HepG2 (cell line): ENCODE results near the gene NUDT3. TPM values are rescaled to one million over a fixed set of nuclear protein-coding genes. Genes with fewer than 3 reads are reported as not detected.

ENCODE experiments used
- BHLHE40 ChIP-seq: IDR thresholded peaks from 2 replicates; pipeline ENCODE4 v1.6.1; 2011; ENCODE audit warnings: low read length, improper control_type of control experiment
- CENPT ChIP-seq: sonication (generic); formaldehyde crosslinking; IDR thresholded peaks from 2 replicates; pipeline ENCODE4 v1.8.0; 2022; ENCODE audit warnings: low read depth, mild to moderate bottlenecking, moderate library complexity, missing genetic modification reagents
- KLF15 ChIP-seq: sonication (generic); formaldehyde crosslinking; IDR thresholded peaks from 2 replicates; pipeline ENCODE4 v1.8.1; 2023; ENCODE audit warnings: borderline replicate concordance, mild to moderate bottlenecking, inconsistent platforms, missing genetic modification reagents, mixed read lengths
- NFYC ChIP-seq: IDR thresholded peaks from 2 replicates; pipeline ENCODE4 v1.6.1; 2016; ENCODE audit warnings: missing genetic modification reagents, missing compliant biosample characterization
- PLRG1 ChIP-seq: fragments of 450-650 bp; conservative IDR thresholded peaks from 2 replicates; pipeline ENCODE4 v1.6.1; 2016
- POLR2A ChIP-seq, 2 experiments: IDR thresholded peaks; 2 replicates each; pipeline ENCODE4 v1.6.1; 2011; ENCODE audit warnings: low read depth in 2 of 2, low read length in 2 of 2, mild to moderate bottlenecking in 1 of 2, moderate library complexity in 1 of 2; ENCODE audit not compliant: insufficient read depth in 1 of 2
- SETDB1 ChIP-seq: sonication (generic); formaldehyde crosslinking; IDR thresholded peaks from 2 replicates; pipeline ENCODE4 v1.5.1; 2020; ENCODE audit warnings: missing genetic modification reagents, mild to moderate bottlenecking, borderline replicate concordance
- TAF15 ChIP-seq: fragments of 200-400 bp; formaldehyde crosslinking; IDR thresholded peaks from one replicate; pipeline ENCODE4 v1.6.1; 2018; ENCODE audit warnings: mild to moderate bottlenecking, low read depth, low read length; ENCODE audit not compliant: poor library complexity, severe bottlenecking
- ZNF329 ChIP-seq: sonication (generic); formaldehyde crosslinking; IDR thresholded peaks from 2 replicates; pipeline ENCODE4 v1.9.0; 2021; ENCODE audit warnings: low read depth, mild to moderate bottlenecking, missing genetic modification reagents
- ZNF501 ChIP-seq: sonication (generic); formaldehyde crosslinking; IDR thresholded peaks from 2 replicates; pipeline ENCODE4 v1.5.1; 2020; ENCODE audit warnings: mild to moderate bottlenecking, moderate library complexity, missing genetic modification reagents
- ZNF547 ChIP-seq: sonication (generic); formaldehyde crosslinking; IDR thresholded peaks from 2 replicates; pipeline ENCODE4 v1.5.1; 2020; ENCODE audit warnings: mild to moderate bottlenecking, missing genetic modification reagents
- ZNF552 ChIP-seq: sonication (generic); formaldehyde crosslinking; IDR thresholded peaks from 2 replicates; pipeline ENCODE4 v1.9.0; 2022; ENCODE audit warnings: missing genetic modification reagents, mild to moderate bottlenecking, borderline replicate concordance
- ZNF616 ChIP-seq: sonication (generic); formaldehyde crosslinking; IDR thresholded peaks from 2 replicates; pipeline ENCODE4 v1.5.0; 2020; ENCODE audit warnings: low read depth, mild to moderate bottlenecking, missing genetic modification reagents
- polyA plus RNA-seq, 8 experiments: library from polyadenylated mRNA; depleted of rRNA in 3 of 8; stranded (reverse) in 7 of 8; unstranded in 1 of 8; fragments of >200 nt; fragmentation: Illumina TruSeq in 4 of 8; extraction: Trizol in 4 of 8; gene quantifications; 2 replicates each; pipeline versions ENCODE4 v1.2.1 to v1.2.3, GENCODE V29; 2011 to 2016; ENCODE audit warnings: low read depth in 4 of 8, missing spikeins in 1 of 8, mixed read lengths in 1 of 8; ENCODE audit not compliant: insufficient read depth in 1 of 8
- total RNA-seq, 5 experiments: library from RNA; depleted of rRNA; stranded (reverse); fragments of >200 nt; fragmentation: Illumina TruSeq; extraction: Trizol; gene quantifications; 2 replicates each; pipeline ENCODE4 v1.2.3, GENCODE V29; 2016; ENCODE audit warnings: low read depth in 1 of 5
- TF ChIP-seq, protein P1 (sequence below), 2 experiments: fragments of 450-650 bp in 1 of 2; sonication (generic) in 1 of 2; formaldehyde crosslinking in 1 of 2; IDR thresholded peaks; 2 replicates each; pipeline versions ENCODE4 v1.6.1 to v1.8.0; 2016 to 2022; ENCODE audit warnings: antibody characterized with exemption in 1 of 2, mild to moderate bottlenecking in 1 of 2, missing genetic modification reagents in 1 of 2
- TF ChIP-seq, protein P2 (sequence below): sonication (generic); formaldehyde crosslinking; IDR thresholded peaks from 2 replicates; pipeline ENCODE4 v1.4.0; 2020; ENCODE audit warnings: missing genetic modification reagents, borderline replicate concordance

The NUDT3 gene
- total and polyA plus RNA-seq, 2 of the 13 experiments (the other 11 are each of a cell fraction or from before 2014, with no cell fraction given): 20.2 to 20.6 TPM

DNA sequence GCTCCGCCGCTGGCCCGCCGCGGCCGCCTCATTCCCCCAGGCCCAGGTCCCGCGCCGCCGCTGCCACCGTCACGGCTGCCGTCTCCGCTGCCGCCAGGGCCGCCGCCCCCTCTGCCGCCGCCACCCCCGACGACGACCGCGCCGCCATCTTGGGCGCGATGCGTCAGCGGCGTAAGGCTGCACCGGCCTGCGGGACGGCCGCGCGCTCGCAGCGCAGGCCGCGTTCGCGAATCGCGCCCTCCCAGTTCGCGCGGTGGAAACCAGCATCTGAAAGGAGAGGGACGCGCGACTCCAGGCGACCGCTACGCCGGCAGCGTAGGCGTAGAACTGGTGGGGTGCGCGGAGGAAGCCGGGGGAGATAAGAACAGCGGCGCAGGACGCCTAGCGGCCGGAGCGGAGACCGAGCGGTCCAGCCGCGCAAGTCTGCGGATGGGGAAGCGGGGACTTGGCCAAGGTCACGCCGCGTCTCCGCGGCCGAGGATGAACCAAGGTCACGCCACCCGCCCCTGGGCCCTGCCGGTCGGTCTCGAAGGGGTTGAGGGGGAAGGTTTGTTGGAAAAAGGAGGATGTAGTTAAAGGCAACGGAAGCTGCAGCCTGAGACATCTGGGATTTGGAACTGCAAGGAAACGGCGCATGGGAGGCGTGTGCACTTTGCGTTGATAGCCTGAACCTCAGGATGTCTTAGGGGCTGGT, at the start of gene NUDT3 (continued):
- TF ChIP-seq ZNF329 (CRISPR knock-in tag) (no peak; the same call in 1 of the 2 replicates), ZNF616 (CRISPR knock-in tag) (peak; percentile 64; the same call in 1 of the 2 replicates), KLF15 (CRISPR knock-in tag) (peak; percentile 67), TAF15 (no peak), ZNF547 (CRISPR knock-in tag) (no peak; the same call in none of the 2 replicates), ZNF501 (CRISPR knock-in tag) (no peak), ZNF552 (CRISPR knock-in tag) (peak; percentile 40; the same call in 1 of the 2 replicates), POLR2A (IDR thresholded peaks at IDR 0.05; ENCODE audit: insufficient read depth in 1 of 2, low read depth in 2 of 2, low read length in 2 of 2) (peak; percentile 30 to 63; a peak in 3 of 4 replicates), NFYC (CRISPR knock-in tag) (peak; percentile 12; the same call in 1 of the 2 replicates), BHLHE40 (peak; percentile 33), PLRG1 (no peak), CENPT (CRISPR knock-in tag) (peak; percentile 89; the same call in 1 of the 2 replicates), SETDB1 (CRISPR knock-in tag) (no peak)
- TF ChIP-seq, protein P1, sequence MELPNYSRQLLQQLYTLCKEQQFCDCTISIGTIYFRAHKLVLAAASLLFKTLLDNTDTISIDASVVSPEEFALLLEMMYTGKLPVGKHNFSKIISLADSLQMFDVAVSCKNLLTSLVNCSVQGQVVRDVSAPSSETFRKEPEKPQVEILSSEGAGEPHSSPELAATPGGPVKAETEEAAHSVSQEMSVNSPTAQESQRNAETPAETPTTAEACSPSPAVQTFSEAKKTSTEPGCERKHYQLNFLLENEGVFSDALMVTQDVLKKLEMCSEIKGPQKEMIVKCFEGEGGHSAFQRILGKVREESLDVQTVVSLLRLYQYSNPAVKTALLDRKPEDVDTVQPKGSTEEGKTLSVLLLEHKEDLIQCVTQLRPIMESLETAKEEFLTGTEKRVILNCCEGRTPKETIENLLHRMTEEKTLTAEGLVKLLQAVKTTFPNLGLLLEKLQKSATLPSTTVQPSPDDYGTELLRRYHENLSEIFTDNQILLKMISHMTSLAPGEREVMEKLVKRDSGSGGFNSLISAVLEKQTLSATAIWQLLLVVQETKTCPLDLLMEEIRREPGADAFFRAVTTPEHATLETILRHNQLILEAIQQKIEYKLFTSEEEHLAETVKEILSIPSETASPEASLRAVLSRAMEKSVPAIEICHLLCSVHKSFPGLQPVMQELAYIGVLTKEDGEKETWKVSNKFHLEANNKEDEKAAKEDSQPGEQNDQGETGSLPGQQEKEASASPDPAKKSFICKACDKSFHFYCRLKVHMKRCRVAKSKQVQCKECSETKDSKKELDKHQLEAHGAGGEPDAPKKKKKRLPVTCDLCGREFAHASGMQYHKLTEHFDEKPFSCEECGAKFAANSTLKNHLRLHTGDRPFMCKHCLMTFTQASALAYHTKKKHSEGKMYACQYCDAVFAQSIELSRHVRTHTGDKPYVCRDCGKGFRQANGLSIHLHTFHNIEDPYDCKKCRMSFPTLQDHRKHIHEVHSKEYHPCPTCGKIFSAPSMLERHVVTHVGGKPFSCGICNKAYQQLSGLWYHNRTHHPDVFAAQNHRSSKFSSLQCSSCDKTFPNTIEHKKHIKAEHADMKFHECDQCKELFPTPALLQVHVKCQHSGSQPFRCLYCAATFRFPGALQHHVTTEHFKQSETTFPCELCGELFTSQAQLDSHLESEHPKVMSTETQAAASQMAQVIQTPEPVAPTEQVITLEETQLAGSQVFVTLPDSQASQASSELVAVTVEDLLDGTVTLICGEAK (IDR thresholded peaks at IDR 0.05): no peak
- TF ChIP-seq, protein P1 (CRISPR knock-in tag; IDR thresholded peaks at IDR 0.05): no peak
- TF ChIP-seq, protein P2, sequence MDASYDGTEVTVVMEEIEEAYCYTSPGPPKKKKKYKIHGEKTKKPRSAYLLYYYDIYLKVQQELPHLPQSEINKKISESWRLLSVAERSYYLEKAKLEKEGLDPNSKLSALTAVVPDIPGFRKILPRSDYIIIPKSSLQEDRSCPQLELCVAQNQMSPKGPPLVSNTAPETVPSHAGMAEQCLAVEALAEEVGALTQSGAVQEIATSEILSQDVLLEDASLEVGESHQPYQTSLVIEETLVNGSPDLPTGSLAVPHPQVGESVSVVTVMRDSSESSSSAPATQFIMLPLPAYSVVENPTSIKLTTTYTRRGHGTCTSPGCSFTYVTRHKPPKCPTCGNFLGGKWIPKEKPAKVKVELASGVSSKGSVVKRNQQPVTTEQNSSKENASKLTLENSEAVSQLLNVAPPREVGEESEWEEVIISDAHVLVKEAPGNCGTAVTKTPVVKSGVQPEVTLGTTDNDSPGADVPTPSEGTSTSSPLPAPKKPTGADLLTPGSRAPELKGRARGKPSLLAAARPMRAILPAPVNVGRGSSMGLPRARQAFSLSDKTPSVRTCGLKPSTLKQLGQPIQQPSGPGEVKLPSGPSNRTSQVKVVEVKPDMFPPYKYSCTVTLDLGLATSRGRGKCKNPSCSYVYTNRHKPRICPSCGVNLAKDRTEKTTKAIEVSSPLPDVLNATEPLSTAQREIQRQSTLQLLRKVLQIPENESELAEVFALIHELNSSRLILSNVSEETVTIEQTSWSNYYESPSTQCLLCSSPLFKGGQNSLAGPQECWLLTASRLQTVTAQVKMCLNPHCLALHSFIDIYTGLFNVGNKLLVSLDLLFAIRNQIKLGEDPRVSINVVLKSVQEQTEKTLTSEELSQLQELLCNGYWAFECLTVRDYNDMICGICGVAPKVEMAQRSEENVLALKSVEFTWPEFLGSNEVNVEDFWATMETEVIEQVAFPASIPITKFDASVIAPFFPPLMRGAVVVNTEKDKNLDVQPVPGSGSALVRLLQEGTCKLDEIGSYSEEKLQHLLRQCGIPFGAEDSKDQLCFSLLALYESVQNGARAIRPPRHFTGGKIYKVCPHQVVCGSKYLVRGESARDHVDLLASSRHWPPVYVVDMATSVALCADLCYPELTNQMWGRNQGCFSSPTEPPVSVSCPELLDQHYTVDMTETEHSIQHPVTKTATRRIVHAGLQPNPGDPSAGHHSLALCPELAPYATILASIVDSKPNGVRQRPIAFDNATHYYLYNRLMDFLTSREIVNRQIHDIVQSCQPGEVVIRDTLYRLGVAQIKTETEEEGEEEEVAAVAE (CRISPR knock-in tag): peak; percentile 80; the same call in 1 of the 2 replicates
